ENCODE measurements around the gene SPATA45. TPM values are rescaled to one million over a fixed set of nuclear protein-coding genes. Genes with fewer than 3 reads are reported as not detected.

The SPATA45 gene
- total RNA-seq, 1 experiment from 2014 or later = not detected

DNA sequence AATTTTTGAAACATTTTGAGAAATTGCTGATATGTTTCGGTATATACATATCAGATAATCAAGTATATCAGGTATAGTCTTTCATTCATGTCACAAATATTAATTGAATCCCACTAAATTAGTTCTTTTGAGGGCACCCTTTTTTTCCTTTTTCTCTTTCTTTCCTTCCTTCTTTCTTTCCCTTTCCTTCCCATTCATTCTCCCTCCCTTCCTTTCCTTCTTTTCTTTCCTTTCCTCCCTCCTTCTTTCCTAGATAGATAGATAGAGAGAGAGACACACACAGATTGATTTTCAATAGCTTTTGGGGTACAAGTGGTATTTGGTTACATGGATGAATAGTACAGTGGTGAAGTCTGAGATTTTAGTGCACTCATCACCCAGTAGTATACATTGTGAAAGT, 61.6 kb downstream of the SPATA45 start:
- in situ Hi-C loops (cut with HindIII; ENCODE audit: low sequenced_read_pairs) = loop anchor here (25.0 kb wide), 1 partner anchor 324 kb away; no protein-coding TSS in a partner anchor
- DNase-seq (ENCODE audit: low spot score) = no peak

DNA sequence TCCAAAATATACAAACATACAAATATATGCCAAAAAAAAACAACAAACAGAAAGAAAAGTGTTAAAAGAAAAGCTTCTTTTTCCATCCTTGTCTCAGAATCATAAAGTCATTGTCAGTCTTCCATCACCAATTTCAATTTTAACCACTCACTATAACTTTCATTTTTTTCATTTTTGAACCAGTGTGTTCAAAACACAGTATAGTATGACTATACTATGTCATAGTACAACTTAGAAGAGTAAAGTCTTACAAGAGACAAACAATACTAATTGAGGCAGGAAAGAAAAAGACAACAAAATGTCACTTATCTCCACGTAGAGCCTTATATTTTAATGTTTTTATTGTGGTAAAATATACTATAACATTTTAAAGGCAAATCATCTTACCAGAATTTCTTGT, 63.5 kb downstream of the SPATA45 start:
- in situ Hi-C loops (cut with HindIII; ENCODE audit: low sequenced_read_pairs) = loop anchor here (25.0 kb wide), 1 partner anchor 322 kb away; no protein-coding TSS in a partner anchor
- no peak for DNase-seq (ENCODE audit: low spot score)

DNA sequence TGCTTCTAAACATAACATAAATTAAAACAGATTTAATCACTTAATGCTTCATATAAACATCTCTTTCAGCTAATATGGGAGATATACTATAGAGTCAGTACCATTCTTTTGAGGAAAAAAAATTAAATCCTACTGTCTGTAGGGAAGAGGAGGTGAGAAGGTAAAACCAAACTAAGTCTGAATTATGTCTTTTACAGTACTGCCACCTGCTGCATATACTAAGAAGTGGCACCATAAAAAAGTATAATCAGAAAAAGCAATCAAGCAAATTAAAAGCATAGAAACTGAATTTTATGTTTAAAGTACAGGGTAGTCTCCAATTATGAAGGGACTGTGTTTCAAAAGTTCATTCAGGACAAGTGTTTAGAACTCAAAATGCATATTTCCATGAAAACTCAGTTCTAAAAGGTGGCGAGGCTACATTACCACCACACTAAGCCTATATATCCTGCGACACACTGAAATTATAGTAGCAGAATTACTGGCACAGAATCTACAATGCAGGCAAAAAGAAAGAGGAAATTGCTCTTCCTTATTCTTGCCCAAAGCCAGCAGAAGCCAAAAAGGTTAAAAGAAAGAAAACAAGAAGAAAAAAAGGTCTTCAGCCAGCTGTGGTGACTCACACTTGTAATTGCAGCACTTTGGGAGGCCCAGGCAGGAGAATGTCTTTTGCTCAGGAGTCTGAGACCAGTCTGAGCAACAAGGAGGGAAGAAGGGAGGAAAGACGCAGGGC, 64.9 kb downstream of the SPATA45 start:
- peak; percentile 18 for DNase-seq (ENCODE audit: low spot score)
- in situ Hi-C loops (cut with HindIII; ENCODE audit: low sequenced_read_pairs) = loop anchor here (25.0 kb wide), 1 partner anchor 320 kb away; no protein-coding TSS in a partner anchor

GRCh38 chr1:212781225-212781624, 66.2 kb downstream of the SPATA45 start:
- in situ Hi-C loops (cut with HindIII; ENCODE audit: low sequenced_read_pairs) = loop anchor here (25.0 kb wide), 1 partner anchor 319 kb away; no protein-coding TSS in a partner anchor
- no peak for DNase-seq (ENCODE audit: low spot score)

DNA sequence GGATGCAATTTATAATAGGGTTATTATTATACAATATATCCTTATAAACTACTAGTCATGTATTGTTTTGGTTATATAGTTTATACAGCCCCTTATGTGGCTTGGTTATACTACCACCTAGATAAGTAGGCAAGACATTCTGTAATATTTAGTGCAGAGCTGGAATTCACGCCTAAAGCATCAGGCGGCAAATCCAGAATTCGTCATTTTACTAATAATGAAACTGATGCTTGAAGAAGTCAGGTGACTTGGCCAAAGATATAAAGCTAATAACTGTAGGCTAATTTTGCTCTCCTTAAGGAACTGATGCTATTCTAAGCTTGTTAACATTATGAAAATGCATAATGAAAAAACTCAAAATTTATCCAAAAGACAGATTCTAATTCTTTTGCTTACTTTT, 66.7 kb downstream of the SPATA45 start:
- no peak for DNase-seq (ENCODE audit: low spot score)
- in situ Hi-C loops (cut with HindIII; ENCODE audit: low sequenced_read_pairs) = loop anchor here (25.0 kb wide), 1 partner anchor 318 kb away; no protein-coding TSS in a partner anchor

Other genes with a start within 250 kb of the SPATA45 start
- gene ATF3, start 238.9 kb downstream of the SPATA45 start, total RNA-seq (2014; rRNA removed; shearing (Covaris generic)) = 51.7 and 59.9 TPM in 2 replicates
- 7.7 and 10.2 TPM in 2 replicates for gene BATF3, start 147.8 kb downstream of the SPATA45 start, total RNA-seq (2014; rRNA removed; shearing (Covaris generic))
- 74.3 and 107 TPM in 2 replicates for gene NSL1, start 55.9 kb downstream of the SPATA45 start, total RNA-seq (2014; rRNA removed; shearing (Covaris generic))
- gene TATDN3, start 55.8 kb downstream of the SPATA45 start, total RNA-seq (2014; rRNA removed; shearing (Covaris generic)) = 12.2 and 15.1 TPM in 2 replicates
- gene FLVCR1, start 10.6 kb upstream of the SPATA45 start, total RNA-seq (2014; rRNA removed; shearing (Covaris generic)) = 17.0 and 20.3 TPM in 2 replicates
- gene VASH2, start 102.9 kb upstream of the SPATA45 start, total RNA-seq (2014; rRNA removed; shearing (Covaris generic)) = 0.68 and 1.1 TPM in 2 replicates
- gene ANGEL2, start 168.2 kb upstream of the SPATA45 start, total RNA-seq (2014; rRNA removed; shearing (Covaris generic)) = 41.8 and 47.8 TPM in 2 replicates
- gene RPS6KC1, start 203.6 kb upstream of the SPATA45 start, total RNA-seq (2014; rRNA removed; shearing (Covaris generic)) = 13.8 and 25.6 TPM in 2 replicates